Stomach smooth muscle (tissue), 2 donors: ENCODE data around the gene ATP7A.

ENCODE experiments used
- H3K27ac ChIP-seq: one replicate; pipeline ENCODE4 v1.7.0; 2013; ENCODE audit warnings: mild to moderate bottlenecking, low read length, inconsistent platforms
- H3K27me3 ChIP-seq, 2 donors: one replicate each; pipeline ENCODE4 v1.7.0; 2013; ENCODE audit warnings: low read length in 2 of 2; ENCODE audit not compliant: insufficient read depth in 2 of 2, control insufficient read depth in 1 of 2
- H3K36me3 ChIP-seq, 2 donors: one replicate each; pipeline ENCODE4 v1.7.0; 2013; ENCODE audit warnings: low read length in 2 of 2; ENCODE audit not compliant: control insufficient read depth in 2 of 2, insufficient read depth in 2 of 2
- H3K4me1 ChIP-seq: one replicate; pipeline ENCODE4 v1.7.0; 2013; ENCODE audit warnings: low read length; ENCODE audit not compliant: control insufficient read depth, insufficient read depth
- H3K4me3 ChIP-seq, 2 donors: one replicate each; pipeline ENCODE4 v1.7.0; 2013; ENCODE audit warnings: low read length in 2 of 2
- H3K9ac ChIP-seq, 2 donors: one replicate each; pipeline ENCODE4 v1.7.0; 2013; ENCODE audit warnings: low read length in 2 of 2, mild to moderate bottlenecking in 1 of 2
- H3K9me3 ChIP-seq, 2 donors: one replicate each; pipeline ENCODE4 v1.7.0; 2013; ENCODE audit warnings: low read length in 2 of 2; ENCODE audit not compliant: control insufficient read depth in 2 of 2
- donor health status: healthy.
- donor health status: Pancreatic carcinoma.

The ATP7A gene

GRCh38 chrX:77945910-77946545 lies 35.5 kb downstream of the ATP7A start:
- Histone ChIP-seq H3K4me1 (no peaks in the 10 kb centered on the region), H3K36me3 (no peaks in the 10 kb centered on the region), H3K4me3 (no peak overlapping the region)

GRCh38 chrX:77946571-77946970 lies 36.1 kb downstream of the ATP7A start:
- H3K27ac ChIP-seq = no peak overlapping the region
- no peaks in the 10 kb centered on the region for H3K27me3 ChIP-seq
- H3K36me3 ChIP-seq = no peaks in the 10 kb centered on the region
- H3K9me3 ChIP-seq = no peaks in the 10 kb centered on the region
- no peak overlapping the region for H3K9ac ChIP-seq
- no peak overlapping the region for H3K4me3 ChIP-seq
- H3K4me1 ChIP-seq = no peaks in the 10 kb centered on the region

More at GRCh38 chrX:77945910-77946545, 35.5 kb downstream of the ATP7A start:
- Histone ChIP-seq H3K27ac (no peak overlapping the region), H3K9ac (no peak overlapping the region), H3K9me3 (no peaks in the 10 kb centered on the region), H3K27me3 (no peaks in the 10 kb centered on the region)

- Histone ChIP-seq H3K4me3 (no peak overlapping the region), H3K9me3 (no peaks in the 10 kb centered on the region), H3K36me3 (no peaks in the 10 kb centered on the region), H3K4me1 (no peaks in the 10 kb centered on the region), H3K27ac (no peak overlapping the region), H3K27me3 (no peaks in the 10 kb centered on the region), H3K9ac (no peak overlapping the region)
Observed at GRCh38 chrX:77949840-77950239, 39.3 kb downstream of the ATP7A start.

DNA sequence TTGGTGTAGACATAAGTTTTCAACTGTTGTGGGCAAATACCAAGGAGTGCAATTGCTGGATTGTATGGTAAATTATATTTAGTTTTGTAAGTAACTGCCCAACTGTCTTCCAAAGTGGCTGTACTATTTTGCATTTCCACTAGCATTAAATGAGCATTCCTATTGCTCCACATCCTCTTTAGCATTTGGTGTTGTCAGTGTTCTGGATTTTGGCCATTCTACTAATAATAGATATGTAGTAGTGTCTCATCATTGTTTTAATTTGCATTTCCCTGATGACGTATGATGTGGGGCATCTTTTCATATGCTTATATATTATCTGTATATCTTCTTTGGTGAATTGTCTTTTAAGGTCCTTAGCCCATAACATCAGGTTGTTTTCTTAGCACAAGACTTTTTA lies 41.7 kb downstream of the ATP7A start:
- Histone ChIP-seq H3K27ac (no peak overlapping the region), H3K9ac (no peak overlapping the region), H3K36me3 (no peaks in the 10 kb centered on the region), H3K4me1 (no peaks in the 10 kb centered on the region), H3K9me3 (no peaks in the 10 kb centered on the region), H3K27me3 (no peaks in the 10 kb centered on the region), H3K4me3 (no peak overlapping the region)

GRCh38 chrX:77953302-77953701 lies 42.8 kb downstream of the ATP7A start:
- no peak overlapping the region for H3K9ac ChIP-seq
- H3K27ac ChIP-seq = no peak overlapping the region
- no peaks in the 10 kb centered on the region for H3K36me3 ChIP-seq
- no peaks in the 10 kb centered on the region for H3K27me3 ChIP-seq
- no peaks in the 10 kb centered on the region for H3K4me1 ChIP-seq
- H3K9me3 ChIP-seq = peaks cover 0 to 4% of the 10 kb centered on the region in 2 donors
- H3K4me3 ChIP-seq = no peak overlapping the region

GRCh38 chrX:77953708-77954107 lies 43.2 kb downstream of the ATP7A start:
- Histone ChIP-seq H3K9me3 (peaks cover 0 to 4% of the 10 kb centered on the region in 2 donors), H3K4me1 (no peaks in the 10 kb centered on the region), H3K27me3 (no peaks in the 10 kb centered on the region), H3K36me3 (no peaks in the 10 kb centered on the region), H3K27ac (no peak overlapping the region), H3K4me3 (no peak overlapping the region), H3K9ac (no peak overlapping the region)

- Histone ChIP-seq H3K9ac (no peak overlapping the region), H3K9me3 (peaks cover 0 to 4% of the 10 kb centered on the region in 2 donors), H3K27me3 (no peaks in the 10 kb centered on the region), H3K4me3 (no peak overlapping the region), H3K36me3 (no peaks in the 10 kb centered on the region), H3K4me1 (no peaks in the 10 kb centered on the region), H3K27ac (no peak overlapping the region)
Observed at GRCh38 chrX:77960567-77960966, 50.1 kb downstream of the ATP7A start.

DNA sequence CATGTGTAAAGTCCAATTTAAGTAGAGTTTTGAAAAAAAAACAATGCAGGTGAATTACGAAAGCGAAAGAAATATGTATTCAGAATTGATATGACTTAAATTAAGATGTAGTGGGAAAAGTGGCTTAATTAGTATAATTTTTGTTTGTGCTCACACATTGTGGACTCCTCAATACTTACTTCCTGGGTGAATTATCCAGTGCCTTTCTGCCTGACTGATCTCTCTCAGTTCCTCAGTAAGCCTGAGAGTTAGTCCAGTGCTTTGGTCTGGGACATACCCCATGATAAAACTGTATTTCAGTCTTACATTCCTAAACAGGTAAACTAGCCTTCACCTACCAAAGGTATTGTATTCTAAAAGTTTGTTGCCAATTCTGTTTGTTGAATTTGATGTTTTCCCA lies 50.6 kb downstream of the ATP7A start:
- peaks cover 0 to 4% of the 10 kb centered on the region in 2 donors for H3K9me3 ChIP-seq
- no peaks in the 10 kb centered on the region for H3K36me3 ChIP-seq
- no peak overlapping the region for H3K27ac ChIP-seq
- H3K4me3 ChIP-seq = no peak overlapping the region
- H3K27me3 ChIP-seq = no peaks in the 10 kb centered on the region
- no peaks in the 10 kb centered on the region for H3K4me1 ChIP-seq
- no peak overlapping the region for H3K9ac ChIP-seq

GRCh38 chrX:77962068-77962902 lies 51.8 kb downstream of the ATP7A start:
- Histone ChIP-seq H3K4me3 (no peak overlapping the region), H3K9ac (no peak overlapping the region), H3K36me3 (no peaks in the 10 kb centered on the region), H3K27ac (no peak overlapping the region), H3K9me3 (peaks cover 0 to 4% of the 10 kb centered on the region in 2 donors), H3K4me1 (no peaks in the 10 kb centered on the region), H3K27me3 (no peaks in the 10 kb centered on the region)

- no peaks in the 10 kb centered on the region for H3K4me1 ChIP-seq
- H3K4me3 ChIP-seq = no peak overlapping the region
- H3K9ac ChIP-seq = no peak overlapping the region
- no peaks in the 10 kb centered on the region for H3K36me3 ChIP-seq
- no peak overlapping the region for H3K27ac ChIP-seq
- H3K9me3 ChIP-seq = no peaks in the 10 kb centered on the region
- H3K27me3 ChIP-seq = peaks cover 0 to 2% of the 10 kb centered on the region in 2 donors
Observed at GRCh38 chrX:77966361-77966760, 55.9 kb downstream of the ATP7A start.

GRCh38 chrX:77967631-77968030 lies 57.1 kb downstream of the ATP7A start:
- H3K27me3 ChIP-seq = peaks cover 0 to 2% of the 10 kb centered on the region in 2 donors
- H3K9ac ChIP-seq = no peak overlapping the region
- H3K4me3 ChIP-seq = no peak overlapping the region
- H3K9me3 ChIP-seq = no peaks in the 10 kb centered on the region
- no peaks in the 10 kb centered on the region for H3K4me1 ChIP-seq
- no peak overlapping the region for H3K27ac ChIP-seq
- H3K36me3 ChIP-seq = no peaks in the 10 kb centered on the region
